RPMI8226 (cell line): ENCODE measurements around the gene SHMT1.
A peak's percentile ranks its signal among the peaks of the same experiment; 100 is the strongest.
"Not testable (repeated sequence)": the region's sequence is repeated elsewhere in the genome, so short reads cannot be mapped to it uniquely, and the experiment has no call there.

Experiments used
- DNase-seq: peaks from one replicate; pipeline ENCODE4 v3.0.0-alpha.2; 2015

The SHMT1 gene

DNA sequence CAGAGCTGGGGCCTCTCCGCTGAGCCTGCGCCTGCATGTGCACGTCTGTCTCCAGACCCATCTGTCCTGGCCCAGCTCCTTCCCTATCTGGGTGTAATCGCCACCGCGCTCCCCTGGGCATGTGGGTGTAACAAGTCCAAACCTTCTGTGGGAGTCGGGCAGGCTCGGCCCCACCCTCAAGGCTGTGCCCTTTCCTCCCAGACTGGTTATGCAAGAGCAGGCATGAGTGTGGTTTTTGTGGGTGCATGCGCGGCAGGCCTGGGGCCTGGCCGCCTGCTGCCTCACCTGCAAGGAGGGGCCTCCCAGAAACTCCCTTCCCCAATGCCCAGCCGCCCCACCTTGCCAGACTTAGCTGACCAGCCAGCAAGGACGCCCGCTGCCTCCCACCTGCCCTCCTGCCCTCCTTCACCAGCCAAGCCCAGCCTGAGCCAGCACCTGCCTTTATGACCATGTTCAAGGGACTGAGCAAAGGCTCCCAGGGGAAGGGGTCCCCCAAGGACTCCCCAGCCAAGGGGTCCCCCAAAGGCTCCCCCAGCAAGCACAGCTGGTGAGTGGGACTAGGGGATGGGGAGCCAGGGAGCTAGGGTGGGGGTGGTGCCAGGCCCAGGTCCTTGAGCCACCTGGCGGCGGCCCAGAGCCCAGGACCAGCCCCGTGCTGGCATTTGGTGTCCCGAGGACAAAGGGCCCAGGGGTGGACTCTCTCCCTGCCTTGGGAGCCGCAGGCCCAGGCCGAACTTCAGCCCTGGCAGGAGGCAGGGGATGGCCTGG lies 14.3 kb upstream of the SHMT1 start, which contains the start of gene EVPLL:
TSS of gene EVPLL (plus strand) at position 342 of the 768 bp plus-strand sequence. CDS start 3,160 bp downstream, outside the sequence.
- peak; percentile 67 for DNase-seq

DNA sequence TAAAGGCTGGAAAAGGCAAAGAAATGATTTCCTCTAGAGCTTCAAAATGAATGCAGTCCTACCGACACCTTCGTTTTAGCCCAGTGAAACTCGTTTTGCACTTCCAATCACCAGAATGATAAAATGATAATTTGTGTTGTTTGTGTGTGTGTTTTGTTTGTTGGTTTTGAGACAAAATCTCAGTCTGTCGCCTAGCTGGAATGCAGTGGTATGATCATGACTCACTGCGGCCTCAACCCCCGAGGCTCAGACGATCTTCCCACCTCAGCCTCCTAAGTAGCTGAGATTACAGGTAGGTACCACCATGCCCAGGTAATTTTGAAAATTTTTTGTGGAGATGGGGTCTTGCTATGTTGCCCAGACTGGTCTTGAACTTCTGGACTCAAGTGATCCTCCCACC lies 10.9 kb upstream of the SHMT1 start:
- DNase-seq, result no peak

- not testable (repeated sequence) for DNase-seq
Observed at GRCh38 chr17:18373181-18373580, 9.8 kb upstream of the SHMT1 start.

DNA sequence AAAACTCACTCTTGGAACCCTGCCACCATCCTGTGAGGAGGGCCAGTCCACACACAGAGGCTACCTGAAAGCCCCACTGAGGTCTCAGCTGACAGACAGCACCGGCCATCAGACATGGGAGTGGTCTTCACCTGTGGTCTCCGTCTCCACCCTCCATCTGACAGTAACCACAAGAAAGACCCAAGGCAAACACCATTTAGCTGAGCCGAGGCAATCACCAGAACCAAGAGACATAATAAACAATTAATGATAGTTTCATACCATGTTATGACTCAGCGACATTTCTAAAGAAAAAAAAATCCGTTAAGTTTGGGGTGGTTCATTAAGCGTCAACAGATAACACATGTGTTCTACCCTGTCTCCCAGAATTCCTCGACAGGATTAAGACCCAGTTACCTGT lies 8.1 kb upstream of the SHMT1 start:
- DNase-seq, result no peak

- no peak for DNase-seq
Observed at GRCh38 chr17:18370761-18371160, 7.4 kb upstream of the SHMT1 start.

DNA sequence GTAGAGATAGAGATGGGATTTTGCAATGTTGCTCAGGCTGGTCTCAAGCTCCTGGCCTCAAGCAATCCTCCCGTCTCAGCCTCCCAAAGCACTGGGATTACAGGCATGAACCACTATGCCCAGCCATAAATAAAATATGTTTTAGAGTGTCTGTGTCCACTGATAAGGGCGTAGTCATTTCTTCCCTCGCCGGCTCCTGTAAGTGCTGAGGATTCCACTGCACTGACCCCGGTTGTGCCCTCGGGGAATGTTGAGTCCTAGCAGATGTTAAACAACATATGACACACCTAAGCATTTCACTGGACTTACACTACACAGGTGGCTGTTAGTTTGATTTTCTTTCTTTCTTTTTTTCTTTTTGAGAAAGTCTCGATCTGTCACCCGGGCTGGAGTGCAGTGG lies 5.6 kb upstream of the SHMT1 start:
- no peak for DNase-seq

DNA sequence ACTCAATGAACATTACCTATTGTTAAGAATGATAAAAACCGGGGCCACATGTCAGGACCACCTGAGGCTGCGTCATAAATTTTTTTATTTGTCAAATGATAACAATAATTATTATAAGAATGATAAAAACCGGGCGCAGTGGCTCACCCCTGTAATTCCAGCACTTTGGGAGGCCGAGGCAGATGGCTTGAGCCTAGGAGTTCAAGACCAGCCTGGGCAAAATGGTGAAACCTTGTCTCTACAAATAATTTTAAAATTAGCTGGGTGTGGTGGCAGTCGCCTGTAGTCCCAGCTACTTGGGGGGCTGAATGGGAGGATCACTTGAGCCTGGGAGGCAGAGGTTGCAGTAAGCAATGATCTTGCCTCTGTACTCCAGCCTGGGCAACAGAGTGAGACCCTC lies 816 bp upstream of the SHMT1 start:
- DNase-seq, result no peak

GRCh38 chr17:18362698-18363100 lies 651 bp downstream of the SHMT1 start:
- peak; percentile 44 for DNase-seq

- DNase-seq, result no peak
Observed at GRCh38 chr17:18361837-18362697, 1.3 kb downstream of the SHMT1 start.

- no peak for DNase-seq
Observed at GRCh38 chr17:18360518-18360917, 2.8 kb downstream of the SHMT1 start.

DNA sequence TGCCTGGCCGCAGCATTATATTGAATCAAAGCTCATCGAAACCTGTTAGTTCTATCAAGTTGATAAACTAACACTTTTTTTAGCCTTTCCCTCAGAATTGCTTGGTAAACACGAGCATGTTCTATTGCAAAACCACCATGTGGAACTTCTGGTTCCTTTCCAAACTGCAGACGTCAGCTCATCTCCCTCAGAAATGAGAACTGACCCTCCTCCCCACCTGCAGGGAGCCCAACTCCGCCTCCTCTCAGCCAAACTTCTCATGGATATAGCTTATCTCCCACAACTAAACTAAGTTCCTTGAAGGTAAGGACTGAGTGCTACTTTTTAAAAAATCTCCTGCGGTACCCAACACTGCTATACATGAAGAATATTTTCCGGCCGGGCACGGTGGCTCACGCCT lies 6.7 kb downstream of the SHMT1 start:
- peak; percentile 45 for DNase-seq

GRCh38 chr17:18353541-18353940 lies 9.8 kb downstream of the SHMT1 start:
- DNase-seq, result no peak

GRCh38 chr17:18344021-18344420 lies 19.3 kb downstream of the SHMT1 start:
- DNase-seq, result no peak

DNA sequence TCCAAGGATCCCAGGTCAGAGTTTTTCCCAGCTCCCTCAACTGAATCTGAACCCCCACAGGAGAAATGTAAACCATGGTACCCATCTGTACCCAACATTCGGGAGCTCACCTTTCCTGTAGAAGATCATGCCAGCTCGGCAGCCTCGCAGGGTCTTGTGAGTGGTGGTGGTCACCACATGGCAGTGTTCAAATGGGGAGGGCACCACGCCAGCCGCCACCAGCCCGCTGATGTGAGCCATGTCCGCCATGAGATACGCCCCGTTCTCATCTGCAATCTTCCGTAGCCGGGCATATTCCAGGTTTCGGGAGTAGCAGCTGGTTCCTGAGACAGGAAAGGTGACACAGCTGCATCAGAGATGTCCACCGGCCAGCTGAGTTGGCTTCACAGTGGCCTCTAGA lies 23.4 kb downstream of the SHMT1 start:
- no peak for DNase-seq

- not testable (repeated sequence) for DNase-seq
Observed at GRCh38 chr17:18338158-18338557, 25.2 kb downstream of the SHMT1 start.

GRCh38 chr17:18332909-18333489 lies 30.4 kb downstream of the SHMT1 start:
- DNase-seq, result no peak

- no peak for DNase-seq
Observed at GRCh38 chr17:18331879-18332278, 31.5 kb downstream of the SHMT1 start.

DNA sequence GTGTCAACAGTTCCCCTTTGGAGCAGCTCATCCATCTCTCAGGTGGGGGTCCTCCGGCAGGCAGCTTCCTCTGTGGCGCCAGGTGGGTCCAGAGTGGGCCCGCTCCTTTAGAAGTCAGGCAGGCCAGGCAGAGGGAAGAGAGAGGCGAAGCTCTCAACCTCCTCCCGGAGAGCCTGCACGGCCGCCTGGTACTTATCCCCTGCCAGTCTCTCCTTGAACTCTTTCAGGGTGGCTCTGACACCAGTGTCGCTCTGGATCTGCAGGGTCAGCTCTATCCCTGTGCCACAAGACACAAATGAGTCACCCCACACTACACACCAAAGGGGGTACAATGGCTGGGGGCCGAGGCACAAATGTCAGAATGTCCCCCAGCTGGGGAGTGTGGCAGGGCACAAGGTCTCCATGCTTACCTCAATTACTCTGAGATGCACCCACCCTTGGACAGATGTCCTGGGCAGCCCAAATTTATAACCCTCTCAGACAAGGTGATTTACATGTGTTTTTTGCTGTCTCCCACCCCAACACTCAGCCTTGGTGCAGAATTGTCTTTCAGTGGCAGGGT lies 34.6 kb downstream of the SHMT1 start:
- DNase-seq, result no peak

GRCh38 chr17:18327556-18327955 lies 35.8 kb downstream of the SHMT1 start:
- no peak for DNase-seq

DNA sequence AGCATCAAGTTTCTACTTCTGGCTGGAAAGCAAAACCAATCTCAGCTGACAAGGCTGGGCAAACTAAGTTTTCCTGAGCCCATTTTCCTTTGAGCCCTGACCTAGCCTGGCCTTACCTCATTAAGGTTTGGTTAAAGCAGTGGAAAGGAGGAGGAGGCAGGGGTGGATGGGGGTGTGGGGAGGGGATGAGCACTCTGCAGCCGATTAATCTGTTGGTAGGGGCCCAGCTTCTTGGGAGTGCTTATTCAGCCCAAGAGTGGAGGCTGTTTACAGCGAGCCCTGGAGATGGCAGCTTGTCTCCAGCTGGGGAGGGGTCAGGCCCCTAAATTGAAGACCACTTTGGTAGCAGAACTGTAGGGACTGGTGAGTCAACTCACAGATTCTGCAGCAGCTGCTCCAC lies 36.3 kb downstream of the SHMT1 start:
- DNase-seq, result no peak

GRCh38 chr17:18326572-18326971 lies 36.8 kb downstream of the SHMT1 start:
- no peak for DNase-seq

DNA sequence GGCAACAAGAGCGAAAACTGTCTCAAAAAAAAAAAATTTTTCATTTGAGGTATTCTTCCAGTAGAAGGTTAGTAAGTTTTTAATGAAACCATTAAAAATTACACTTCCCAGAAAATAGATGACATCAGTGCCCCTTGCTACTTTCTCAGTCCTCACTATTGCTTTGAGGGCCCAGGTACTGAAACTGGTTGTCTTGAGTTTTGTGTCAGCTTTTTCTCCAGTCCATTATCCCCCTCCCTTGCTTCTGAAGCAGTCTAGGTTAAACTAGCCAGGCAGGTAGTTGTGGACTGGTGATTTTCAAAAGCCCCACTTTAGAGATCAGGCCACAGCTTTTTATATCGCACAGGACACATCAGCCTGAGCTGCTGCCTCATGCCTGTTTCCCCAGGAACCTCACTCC lies 37.3 kb downstream of the SHMT1 start:
- DNase-seq, result no peak
